Astrocyte of the cerebellum (primary cell): ENCODE measurements around the gene UGT2B7.
"Not testable (repeated sequence)": the region's sequence is repeated elsewhere in the genome, so short reads cannot be mapped to it uniquely, and the experiment has no call there.

Experiments used
- DNase-seq: peaks from one replicate; pipeline ENCODE4 v3.0.0-alpha.2; 2011; ENCODE audit warnings: low read depth
- H3K4me3 ChIP-seq: 2 replicates; pipeline ENCODE4 v1.5.1; 2011; ENCODE audit warnings: mild to moderate bottlenecking, low read depth, low read length, moderate library complexity
- in situ Hi-C: cut with HindIII; loops from 2 replicates; pipeline ENCODE4 v1.10.0; 2017; ENCODE audit warnings: low sequenced_read_pairs
- TF ChIP-seq, protein P1 (sequence below): IDR thresholded peaks from 2 replicates; pipeline ENCODE4 v1.5.1; 2012; ENCODE audit warnings: low read length, low read depth, moderate library complexity, mild to moderate bottlenecking; ENCODE audit errors: missing control alignments

Gene UGT2B7

DNA sequence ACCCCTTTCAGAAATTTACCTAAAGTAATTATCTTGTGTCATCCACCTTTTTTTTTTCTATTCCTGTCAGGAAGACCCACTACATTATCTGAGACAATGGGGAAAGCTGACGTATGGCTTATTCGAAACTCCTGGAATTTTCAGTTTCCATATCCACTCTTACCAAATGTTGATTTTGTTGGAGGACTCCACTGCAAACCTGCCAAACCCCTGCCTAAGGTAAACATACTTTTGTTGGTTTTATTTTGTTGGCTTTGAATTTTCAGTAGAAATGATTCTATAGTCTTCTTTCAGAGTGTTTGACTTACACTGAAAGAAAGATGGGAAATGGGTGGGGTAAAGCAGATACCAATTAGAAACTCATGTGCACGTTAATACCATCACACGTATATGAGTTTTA lies 2.2 kb downstream of the UGT2B7 start:
- DNase-seq: no peak
- in situ Hi-C loops: no loop called here
- H3K4me3 ChIP-seq: no peak overlapping the region
- TF ChIP-seq, protein P1, sequence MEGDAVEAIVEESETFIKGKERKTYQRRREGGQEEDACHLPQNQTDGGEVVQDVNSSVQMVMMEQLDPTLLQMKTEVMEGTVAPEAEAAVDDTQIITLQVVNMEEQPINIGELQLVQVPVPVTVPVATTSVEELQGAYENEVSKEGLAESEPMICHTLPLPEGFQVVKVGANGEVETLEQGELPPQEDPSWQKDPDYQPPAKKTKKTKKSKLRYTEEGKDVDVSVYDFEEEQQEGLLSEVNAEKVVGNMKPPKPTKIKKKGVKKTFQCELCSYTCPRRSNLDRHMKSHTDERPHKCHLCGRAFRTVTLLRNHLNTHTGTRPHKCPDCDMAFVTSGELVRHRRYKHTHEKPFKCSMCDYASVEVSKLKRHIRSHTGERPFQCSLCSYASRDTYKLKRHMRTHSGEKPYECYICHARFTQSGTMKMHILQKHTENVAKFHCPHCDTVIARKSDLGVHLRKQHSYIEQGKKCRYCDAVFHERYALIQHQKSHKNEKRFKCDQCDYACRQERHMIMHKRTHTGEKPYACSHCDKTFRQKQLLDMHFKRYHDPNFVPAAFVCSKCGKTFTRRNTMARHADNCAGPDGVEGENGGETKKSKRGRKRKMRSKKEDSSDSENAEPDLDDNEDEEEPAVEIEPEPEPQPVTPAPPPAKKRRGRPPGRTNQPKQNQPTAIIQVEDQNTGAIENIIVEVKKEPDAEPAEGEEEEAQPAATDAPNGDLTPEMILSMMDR: no peak

- TF ChIP-seq, protein P1: no peak
- in situ Hi-C loops: no loop called here
- H3K4me3 ChIP-seq: no peak overlapping the region
- no peak for DNase-seq
These were observed 3.6 kb downstream of the UGT2B7 start for GRCh38 chr4:69099910-69100309.

GRCh38 chr4:69102668-69103067 lies 6.4 kb downstream of the UGT2B7 start:
- DNase-seq, H3K4me3 ChIP-seq, in situ Hi-C loops: not testable (repeated sequence)

DNA sequence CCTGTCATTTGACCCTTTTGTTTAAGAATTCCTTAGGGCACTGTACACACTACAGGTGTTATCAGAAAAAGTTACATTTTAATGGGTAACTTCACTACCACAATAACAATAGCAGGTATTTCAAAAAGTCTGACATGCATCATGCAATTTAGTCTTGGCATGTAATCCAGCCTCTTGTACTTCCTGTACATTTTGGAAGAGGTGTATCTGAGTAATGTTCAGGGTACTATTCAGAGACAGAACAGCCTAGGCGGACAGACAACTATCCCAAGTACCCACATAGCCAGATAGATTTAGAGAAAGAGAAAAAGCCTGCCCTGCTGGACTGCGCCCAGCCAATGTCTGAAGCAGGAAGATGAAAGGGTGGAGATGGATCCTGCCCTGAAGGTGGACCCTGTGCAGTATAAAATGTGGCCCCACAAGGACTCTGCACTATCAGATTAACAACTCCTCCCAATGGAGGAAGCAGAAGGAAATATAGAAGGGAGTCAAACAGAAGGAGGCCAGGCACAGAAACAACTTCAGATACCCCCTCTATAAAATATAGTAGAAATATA lies 8.5 kb downstream of the UGT2B7 start:
- in situ Hi-C loops: no loop called here
- H3K4me3 ChIP-seq: no peak overlapping the region
- no peak for DNase-seq
- TF ChIP-seq, protein P1: no peak

GRCh38 chr4:69115151-69115850 lies 19.0 kb downstream of the UGT2B7 start:
- in situ Hi-C loops, DNase-seq, H3K4me3 ChIP-seq: not testable (repeated sequence)

DNA sequence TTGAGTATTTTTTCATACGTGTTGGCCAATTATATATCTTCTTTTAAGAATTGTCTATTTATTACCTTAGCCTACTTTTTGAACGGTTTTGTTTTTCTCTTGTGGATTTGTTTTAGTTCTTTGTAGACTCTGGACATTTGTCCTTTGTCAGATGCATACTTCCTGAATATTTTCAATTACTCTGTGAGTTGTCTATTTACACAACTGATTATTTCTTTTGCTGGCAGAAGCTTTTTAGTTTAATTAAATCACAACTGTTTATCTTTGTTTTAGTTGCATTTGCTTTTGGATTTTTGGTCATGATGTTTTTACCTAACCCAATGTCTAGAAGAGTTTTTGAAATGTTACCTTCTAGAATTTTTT lies 19.6 kb downstream of the UGT2B7 start:
- TF ChIP-seq, protein P1: no peak
- H3K4me3 ChIP-seq: no peak overlapping the region
- no peak for DNase-seq

DNA sequence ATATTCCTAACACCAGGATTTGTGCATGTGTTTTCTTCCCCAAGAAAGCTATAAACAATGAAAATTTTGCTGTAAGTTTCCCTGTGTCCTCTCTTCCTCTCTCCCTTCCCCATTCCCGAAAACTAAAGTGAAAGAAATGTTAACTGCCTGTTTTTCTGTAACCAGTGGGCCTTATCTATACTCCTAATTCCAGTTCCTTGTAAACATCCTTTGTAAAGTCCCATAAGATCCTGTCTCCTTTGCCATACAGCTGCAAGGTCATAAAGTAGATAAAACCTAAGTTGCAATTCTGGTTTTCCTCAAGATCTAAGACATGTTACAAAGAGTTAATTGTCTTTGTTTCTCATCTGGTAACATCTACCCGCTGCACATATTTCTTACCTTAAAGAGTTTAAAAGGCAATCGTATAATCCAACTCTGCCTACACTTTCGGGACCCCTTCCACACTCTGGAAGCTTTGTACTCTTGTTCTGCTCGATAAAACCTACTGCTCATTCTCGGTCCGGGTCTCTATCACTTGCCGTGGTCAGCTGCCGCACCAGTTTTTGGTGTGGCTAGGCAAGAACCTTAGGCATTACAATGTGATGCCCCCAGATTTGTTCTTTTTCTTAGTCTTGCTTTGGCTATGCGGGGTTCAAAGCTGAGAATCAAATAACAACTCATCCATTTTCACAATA lies 20.5 kb downstream of the UGT2B7 start:
- no peak for DNase-seq
- TF ChIP-seq, protein P1: no peak
- in situ Hi-C loops: no loop called here
- no peak overlapping the region for H3K4me3 ChIP-seq

More for the DNA sequence above, 19.6 kb downstream of the UGT2B7 start:
- in situ Hi-C loops: no loop called here
